LNCAP (cell line): Measurements from ENCODE around the gene IL1A.

Source experiments
- CTCF ChIP-seq: fragments of 450-650 bp; IDR thresholded peaks from 2 replicates; pipeline ENCODE4 v1.5.1; 2017; ENCODE audit warnings: mild to moderate bottlenecking

IL1A gene

GRCh38 chr2:112774536-112775285, 9.6 kb downstream of the IL1A start:
- no peak for TF ChIP-seq CTCF

- no peak for TF ChIP-seq CTCF
Observed at GRCh38 chr2:112773556-112773955, 10.7 kb downstream of the IL1A start.

DNA sequence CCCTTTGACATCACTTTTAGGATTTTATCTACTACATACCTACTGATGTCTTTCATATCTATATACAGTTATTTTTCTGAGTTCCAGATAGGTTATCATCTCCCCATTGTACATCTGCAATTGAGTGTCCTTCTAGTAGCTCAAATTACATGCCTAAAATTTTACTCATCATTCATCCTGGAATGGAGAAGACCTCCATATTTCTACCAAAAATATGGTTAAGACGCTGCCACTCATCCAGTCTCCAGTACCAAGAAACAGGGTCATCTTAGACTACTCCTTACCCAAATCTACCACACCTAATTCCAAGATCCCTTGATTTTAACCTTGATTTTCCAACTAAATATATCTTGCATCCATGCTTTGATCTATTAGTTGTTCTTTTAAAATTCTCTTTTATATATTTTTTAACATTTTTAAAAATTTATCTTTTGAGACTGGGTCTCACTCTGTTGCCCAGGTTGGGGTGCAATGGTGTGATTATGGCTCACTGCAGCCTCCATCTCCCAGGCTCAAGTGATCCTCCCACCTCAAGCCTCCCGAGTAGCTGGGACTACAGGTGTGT, 11.3 kb downstream of the IL1A start:
- TF ChIP-seq CTCF = no peak

GRCh38 chr2:112772322-112772721, 12.0 kb downstream of the IL1A start:
- TF ChIP-seq CTCF = no peak

- no peak for TF ChIP-seq CTCF
Observed at GRCh38 chr2:112768432-112768831, 15.9 kb downstream of the IL1A start.

DNA sequence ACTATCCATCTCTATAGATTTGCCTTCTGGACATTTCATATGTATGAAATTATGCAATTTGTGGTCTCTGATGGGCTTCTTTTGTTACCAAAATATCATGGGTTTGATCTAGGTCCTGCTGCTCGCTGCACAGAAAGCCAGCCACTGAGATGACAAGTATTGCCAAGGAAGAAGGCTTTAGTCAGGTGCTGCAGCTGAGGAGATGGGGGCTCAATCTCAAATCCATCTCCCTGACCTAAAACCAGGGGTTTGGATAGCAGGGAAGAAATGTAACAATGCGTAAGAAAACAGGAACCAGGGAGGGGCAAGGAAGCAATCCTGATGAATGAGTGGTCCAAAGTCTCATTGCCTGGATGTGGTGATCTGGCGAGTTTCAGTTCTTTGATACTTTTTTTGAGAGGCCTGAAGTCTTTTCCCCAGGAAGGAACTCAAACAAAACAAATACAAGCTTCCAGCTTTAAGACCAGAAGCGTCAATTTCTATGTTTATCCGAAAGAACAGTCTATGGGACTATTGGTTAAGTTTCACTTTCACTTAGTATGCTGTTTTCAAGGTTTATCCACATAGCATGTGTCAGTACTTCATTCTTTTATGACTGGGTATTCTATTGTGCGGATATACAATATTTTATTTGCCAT, 16.5 kb downstream of the IL1A start:
- TF ChIP-seq CTCF = no peak

- no peak for TF ChIP-seq CTCF
Observed at GRCh38 chr2:112765251-112765650, 19.0 kb downstream of the IL1A start.
